ENCODE data around the gene CFAP46.

- TF ChIP-seq CTCF (conservative IDR thresholded peaks at IDR 0.05 in 1 of 2, IDR thresholded peaks at IDR 0.05 in 1 of 2; ENCODE audit: extremely low read depth in 1 of 2, insufficient read depth in 1 of 2, low read depth in 1 of 2, low read length in 2 of 2) (no peak), EZH2 (IDR thresholded peaks at IDR 0.05; ENCODE audit: borderline replicate concordance, low read length) (no peak)
Measured at GRCh38 chr10:132860532-132860931, 81.8 kb downstream of the CFAP46 start.
